Esophagus (tissue), 2 donors: ENCODE data around the gene MS4A14. TPM values are rescaled to one million over a fixed set of nuclear protein-coding genes. Genes with fewer than 3 reads are reported as not detected.

Experiments
- H3K27ac ChIP-seq, 2 donors: one replicate each; pipeline ENCODE4 v1.5.1; 2013; ENCODE audit warnings: low read depth in 2 of 2, mild to moderate bottlenecking in 2 of 2, inconsistent platforms in 1 of 2, low read length in 1 of 2, moderate library complexity in 1 of 2
- H3K27me3 ChIP-seq, 2 donors: one replicate each; pipeline ENCODE4 v1.6.1; 2013; ENCODE audit warnings: low read length in 2 of 2, control low read depth in 1 of 2, mild to moderate bottlenecking in 1 of 2; ENCODE audit not compliant: insufficient read depth in 2 of 2, control insufficient read depth in 1 of 2
- H3K36me3 ChIP-seq, 2 donors: one replicate each; pipeline ENCODE4 v1.6.1; 2013; ENCODE audit warnings: low read length in 1 of 2; ENCODE audit not compliant: control insufficient read depth in 2 of 2, insufficient read depth in 2 of 2
- H3K4me1 ChIP-seq, 2 donors: one replicate each; pipeline ENCODE4 v1.6.1; 2013; ENCODE audit warnings: low read length in 1 of 2; ENCODE audit not compliant: control insufficient read depth in 2 of 2, insufficient read depth in 2 of 2
- H3K4me3 ChIP-seq, 2 donors: one replicate each; pipeline ENCODE4 v1.5.1; 2013; ENCODE audit warnings: low read length in 2 of 2, mild to moderate bottlenecking in 2 of 2, low read depth in 1 of 2, moderate library complexity in 1 of 2
- H3K9me3 ChIP-seq, 2 donors: one replicate each; pipeline ENCODE4 v1.6.1; 2013; ENCODE audit warnings: mild to moderate bottlenecking in 2 of 2, low read depth in 1 of 2, low read length in 1 of 2, moderate library complexity in 1 of 2; ENCODE audit not compliant: control insufficient read depth in 2 of 2, insufficient read depth in 1 of 2
- WGBS, 2 donors: extraction: QIAGEN DNeasy Blood & Tissue Kit; methylation state at CpG; one replicate each; pipeline ENCODE4 v1.1.7; 2013; 5-methylcytosine and 5-hydroxymethylcytosine counted together
- polyA plus RNA-seq, 2 donors: library from polyadenylated mRNA; stranded (reverse); fragments of 200-250 nt; gene quantifications; one replicate each; pipeline ENCODE4 v1.2.3, GENCODE V29; 2013
- donor health status: healthy with polysubstance abuse.
- donor health status: Bipolar disorder and iron deficiency.

The MS4A14 gene, protein sequence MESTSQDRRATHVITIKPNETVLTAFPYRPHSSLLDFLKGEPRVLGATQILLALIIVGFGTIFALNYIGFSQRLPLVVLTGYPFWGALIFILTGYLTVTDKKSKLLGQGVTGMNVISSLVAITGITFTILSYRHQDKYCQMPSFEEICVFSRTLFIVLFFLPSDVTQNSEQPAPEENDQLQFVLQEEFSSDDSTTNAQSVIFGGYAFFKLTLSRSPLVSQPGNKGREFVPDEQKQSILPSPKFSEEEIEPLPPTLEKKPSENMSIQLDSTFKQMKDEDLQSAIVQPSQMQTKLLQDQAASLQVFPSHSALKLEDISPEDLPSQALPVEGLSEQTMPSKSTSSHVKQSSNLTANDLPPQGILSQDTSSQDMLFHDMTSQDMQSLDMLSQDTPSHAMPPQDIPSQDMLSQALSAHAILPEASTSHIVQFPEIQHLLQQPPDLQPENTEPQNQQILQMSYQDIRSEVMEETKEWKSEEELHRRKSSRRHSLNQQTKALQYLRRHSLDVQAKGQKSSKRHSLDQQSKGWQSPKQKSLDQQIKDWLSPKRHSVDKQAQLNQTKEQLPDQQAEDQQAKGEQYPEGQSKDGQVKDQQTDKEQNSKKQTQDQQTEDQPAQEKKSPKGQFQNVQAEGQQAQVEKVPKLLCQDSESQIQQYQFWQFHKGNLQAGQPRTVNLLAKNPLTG
- polyA plus RNA-seq, result under 1 TPM; 0.16 to 0.26 TPM

DNA sequence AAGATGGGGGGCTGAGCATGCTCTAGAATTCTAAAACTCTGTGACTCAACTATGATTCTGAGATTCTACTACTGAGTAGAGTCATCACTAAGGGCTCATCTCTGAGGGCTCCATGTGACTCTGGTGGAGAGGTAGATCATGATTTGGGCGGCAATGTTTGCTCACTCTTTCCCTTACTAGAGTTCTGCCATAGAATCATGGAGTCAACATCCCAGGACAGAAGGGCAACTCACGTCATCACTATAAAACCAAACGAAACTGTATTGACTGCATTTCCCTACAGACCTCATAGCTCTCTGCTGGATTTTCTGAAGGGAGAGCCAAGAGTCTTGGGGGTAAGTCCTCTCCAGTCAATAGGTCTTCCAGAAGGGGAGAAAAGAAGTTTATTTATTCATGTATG, at the start of gene MS4A14:
MS4A14 (plus strand) TSS at position 78 of the 400 bp plus-strand sequence; CDS start at position 198, 120 bp downstream.
- no peaks in the 10 kb centered on the region for H3K9me3 ChIP-seq
- no peaks in the 10 kb centered on the region for H3K36me3 ChIP-seq
- no peaks in the 10 kb centered on the region for H3K27me3 ChIP-seq
- WGBS, 2 donors, result 64 to 68% methylated on average over 3 of the region's 3 CpGs
- H3K4me3 ChIP-seq, result no peak within 1 kb of the TSS
- no peak within 1 kb of the TSS for H3K27ac ChIP-seq
- no peaks in the 10 kb centered on the region for H3K4me1 ChIP-seq

- WGBS, 2 donors, result 86 to 88% methylated on average over 2 of the region's 2 CpGs
- no peaks in the 10 kb centered on the region for H3K27me3 ChIP-seq
- H3K36me3 ChIP-seq, result no peaks in the 10 kb centered on the region
- H3K4me1 ChIP-seq, result no peaks in the 10 kb centered on the region
- no peak overlapping the region for H3K4me3 ChIP-seq
- no peaks in the 10 kb centered on the region for H3K9me3 ChIP-seq
- H3K27ac ChIP-seq, result no peak overlapping the region
Observed at GRCh38 chr11:60347084-60347797, 49.0 kb upstream of the MS4A14 start.

- H3K4me3 ChIP-seq, result no peak overlapping the region
- H3K27me3 ChIP-seq, result no peaks in the 10 kb centered on the region
- 66 to 70% methylated on average over 2 of the region's 2 CpGs for WGBS, 2 donors
- no peaks in the 10 kb centered on the region for H3K9me3 ChIP-seq
- no peak overlapping the region for H3K27ac ChIP-seq
- no peaks in the 10 kb centered on the region for H3K36me3 ChIP-seq
- no peaks in the 10 kb centered on the region for H3K4me1 ChIP-seq
Observed at GRCh38 chr11:60348116-60348515, 48.1 kb upstream of the MS4A14 start.

DNA sequence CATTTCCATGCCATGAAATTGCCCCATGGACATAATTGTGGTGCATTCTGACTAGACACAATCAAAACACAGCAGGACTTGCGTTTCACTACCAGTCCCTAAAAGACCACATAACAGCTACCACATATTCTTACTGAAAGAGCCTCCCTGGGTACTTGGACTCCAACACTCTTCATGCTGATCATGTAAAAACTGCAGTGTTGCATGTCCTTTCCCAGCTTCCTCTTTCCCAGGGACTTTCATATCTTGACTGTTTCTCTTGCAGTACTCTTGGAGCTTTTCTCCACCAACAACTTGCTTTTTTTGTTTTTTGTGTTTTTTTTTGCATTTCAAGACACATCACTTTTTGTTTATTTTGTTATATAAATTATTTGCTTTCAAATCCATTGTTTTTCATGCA, 46.3 kb upstream of the MS4A14 start:
- no peak overlapping the region for H3K27ac ChIP-seq
- no peak overlapping the region for H3K4me3 ChIP-seq
- no peaks in the 10 kb centered on the region for H3K27me3 ChIP-seq
- H3K36me3 ChIP-seq, result no peaks in the 10 kb centered on the region
- no peaks in the 10 kb centered on the region for H3K9me3 ChIP-seq
- no peaks in the 10 kb centered on the region for H3K4me1 ChIP-seq
- 83 to 87% methylated on average over 1 of the region's 1 CpG for WGBS, 2 donors

- H3K36me3 ChIP-seq, result no peaks in the 10 kb centered on the region
- H3K4me3 ChIP-seq, result no peak overlapping the region
- no peak overlapping the region for H3K27ac ChIP-seq
- no peaks in the 10 kb centered on the region for H3K27me3 ChIP-seq
- H3K9me3 ChIP-seq, result peaks cover 0 to 6% of the 10 kb centered on the region in 2 donors
- 26 to 27% methylated on average over 2 of the region's 2 CpGs for WGBS, 2 donors
- no peaks in the 10 kb centered on the region for H3K4me1 ChIP-seq
Observed at GRCh38 chr11:60357771-60358170, 38.5 kb upstream of the MS4A14 start.

DNA sequence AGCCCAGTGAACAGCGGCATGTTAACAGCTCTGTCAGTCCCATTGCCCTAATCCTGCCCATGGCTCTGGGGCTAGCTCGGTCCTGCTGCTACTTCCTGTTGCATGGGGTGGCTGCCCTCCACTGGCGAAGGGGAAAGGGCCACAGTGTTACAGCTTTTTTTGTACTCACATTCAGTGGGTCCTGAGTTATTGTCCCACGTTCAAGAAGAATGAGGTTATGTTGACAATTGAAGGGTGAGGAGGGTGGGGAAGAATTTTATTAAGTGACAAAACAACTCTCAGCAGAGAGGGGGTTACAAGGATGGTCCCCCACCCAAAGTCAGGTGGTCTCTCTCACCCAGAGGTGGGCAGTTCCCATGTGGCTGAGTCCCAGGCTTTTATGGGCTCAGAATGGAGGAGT, 35.6 kb upstream of the MS4A14 start:
- Histone ChIP-seq H3K36me3 (no peaks in the 10 kb centered on the region), H3K27me3 (no peaks in the 10 kb centered on the region), H3K9me3 (peaks cover 0 to 6% of the 10 kb centered on the region in 2 donors), H3K27ac (no peak overlapping the region), H3K4me3 (no peak overlapping the region), H3K4me1 (no peaks in the 10 kb centered on the region)
- 85 to 90% methylated on average over 4 of the region's 4 CpGs for WGBS, 2 donors

DNA sequence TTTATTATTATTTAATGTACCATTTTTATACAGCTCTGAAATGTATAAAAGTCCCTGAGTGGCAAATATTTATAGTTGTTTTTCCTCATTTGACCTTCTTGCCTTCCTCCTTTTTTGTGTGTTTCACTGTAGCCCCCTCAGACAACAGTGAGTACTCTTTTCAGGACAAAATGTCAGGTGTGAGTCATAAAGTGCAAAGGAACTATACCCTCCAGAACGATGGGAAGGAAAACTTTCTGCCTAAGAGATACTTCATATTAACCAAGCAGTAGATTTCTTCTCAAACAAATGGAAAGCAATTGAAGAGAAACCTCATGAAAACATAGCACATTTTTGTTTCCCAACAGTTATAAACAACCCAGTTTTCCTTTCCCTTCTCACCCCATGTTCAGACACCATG, 34.0 kb upstream of the MS4A14 start:
- Histone ChIP-seq H3K27me3 (no peaks in the 10 kb centered on the region), H3K36me3 (no peaks in the 10 kb centered on the region), H3K9me3 (peaks cover 0 to 6% of the 10 kb centered on the region in 2 donors), H3K27ac (no peak overlapping the region), H3K4me1 (no peaks in the 10 kb centered on the region), H3K4me3 (no peak overlapping the region)
- 26 to 36% methylated on average over 1 of the region's 1 CpG for WGBS, 2 donors

GRCh38 chr11:60363542-60364470, 32.5 kb upstream of the MS4A14 start:
- H3K4me3 ChIP-seq, result no peak overlapping the region
- no peaks in the 10 kb centered on the region for H3K36me3 ChIP-seq
- H3K4me1 ChIP-seq, result no peaks in the 10 kb centered on the region
- peaks cover 0 to 6% of the 10 kb centered on the region in 2 donors for H3K9me3 ChIP-seq
- WGBS, 2 donors, result 47 to 55% methylated on average over 7 of the region's 7 CpGs
- no peaks in the 10 kb centered on the region for H3K27me3 ChIP-seq
- no peak overlapping the region for H3K27ac ChIP-seq
